SK-N-SH treated with all-trans-retinoic acid at 6 μM for 48 hours (cell line): ENCODE data around the gene TEX29.

Experiments used
- ATAC-seq: fragments of 200-7000 bp; cut with Tn5 transposase; 3 replicates; pipeline ENCODE4 v1.9.1; 2020; ENCODE audit warnings: mild to moderate bottlenecking, moderate library complexity
- ARNTL ChIP-seq: fragments of 450-650 bp; formaldehyde crosslinking; IDR thresholded peaks from 2 replicates; pipeline ENCODE4 v1.5.0; 2020; ENCODE audit warnings: low read depth, mild to moderate bottlenecking, moderate library complexity, borderline replicate concordance
- BACH2 ChIP-seq: fragments of 250-450 bp; sonication (Bioruptor Pico); IDR thresholded peaks from 2 replicates; pipeline ENCODE4 v1.9.0; 2021; ENCODE audit warnings: mild to moderate bottlenecking, borderline replicate concordance
- CREB5 ChIP-seq: fragments of 250-450 bp; sonication (Bioruptor Pico); IDR thresholded peaks from 2 replicates; pipeline ENCODE4 v1.5.1; 2020; ENCODE audit warnings: low read depth, mild to moderate bottlenecking, moderate library complexity
- CSRNP3 ChIP-seq: fragments of 250-450 bp; sonication (Bioruptor Pico); IDR thresholded peaks from 2 replicates; pipeline ENCODE4 v1.5.1; 2021; ENCODE audit warnings: mild to moderate bottlenecking, moderate library complexity
- ESRRG ChIP-seq: fragments of 250-450 bp; sonication (Bioruptor Pico); IDR thresholded peaks from 2 replicates; pipeline ENCODE4 v1.6.1; 2021; ENCODE audit warnings: mild to moderate bottlenecking
- GLIS3 ChIP-seq: fragments of 250-450 bp; sonication (Bioruptor Pico); IDR thresholded peaks from 2 replicates; pipeline ENCODE4 v1.5.0; 2020; ENCODE audit warnings: mild to moderate bottlenecking, moderate library complexity
- ISL1 ChIP-seq: fragments of 250-450 bp; sonication (Bioruptor Pico); IDR thresholded peaks from 2 replicates; pipeline ENCODE4 v2.1.2; 2022; ENCODE audit warnings: mild to moderate bottlenecking, moderate library complexity
- OSR1 ChIP-seq: fragments of 250-450 bp; sonication (Bioruptor Pico); IDR thresholded peaks from 2 replicates; pipeline ENCODE4 v1.8.0; 2022; ENCODE audit warnings: moderate library complexity, mild to moderate bottlenecking, inconsistent platforms
- PPARA ChIP-seq: fragments of 250-450 bp; sonication (Bioruptor Pico); IDR thresholded peaks from 2 replicates; pipeline ENCODE4 v1.5.0; 2020; ENCODE audit warnings: mild to moderate bottlenecking, borderline replicate concordance
- RARB ChIP-seq: fragments of 250-450 bp; sonication (Bioruptor Pico); IDR thresholded peaks from 2 replicates; pipeline ENCODE4 v1.8.0; 2021; ENCODE audit warnings: mild to moderate bottlenecking, moderate library complexity
- SNAI2 ChIP-seq: fragments of 250-450 bp; sonication (Bioruptor Pico); IDR thresholded peaks from 2 replicates; pipeline ENCODE4 v1.5.0; 2020; ENCODE audit warnings: mild to moderate bottlenecking, moderate library complexity
- TCF4 ChIP-seq: fragments of 250-450 bp; sonication (Bioruptor Pico); IDR thresholded peaks from 2 replicates; pipeline ENCODE4 v1.8.0; 2021; ENCODE audit warnings: mild to moderate bottlenecking, moderate library complexity, borderline replicate concordance
- TOX ChIP-seq: fragments of 250-450 bp; sonication (Bioruptor Pico); IDR thresholded peaks from 2 replicates; pipeline ENCODE4 v1.8.0; 2021; ENCODE audit warnings: mild to moderate bottlenecking, moderate library complexity, borderline replicate concordance
- TSHZ2 ChIP-seq: fragments of 250-450 bp; sonication (Bioruptor Pico); IDR thresholded peaks from 2 replicates; pipeline ENCODE4 v1.5.0; 2020; ENCODE audit warnings: mild to moderate bottlenecking, moderate library complexity
- ZC3H10 ChIP-seq: fragments of 250-450 bp; sonication (Bioruptor Pico); IDR thresholded peaks from 2 replicates; pipeline ENCODE4 v1.5.1; 2021; ENCODE audit warnings: mild to moderate bottlenecking, moderate library complexity
- ZFP3 ChIP-seq: fragments of 250-450 bp; sonication (Bioruptor Pico); IDR thresholded peaks from 2 replicates; pipeline ENCODE4 v1.5.0; 2020; ENCODE audit warnings: mild to moderate bottlenecking, moderate library complexity
- ZFP30 ChIP-seq: fragments of 450-650 bp; formaldehyde crosslinking; IDR thresholded peaks from 2 replicates; pipeline ENCODE4 v1.5.0; 2022; ENCODE audit warnings: mild to moderate bottlenecking, moderate library complexity
- ZNF70 ChIP-seq: fragments of 450-650 bp; formaldehyde crosslinking; IDR thresholded peaks from 2 replicates; pipeline ENCODE4 v1.5.0; 2020; ENCODE audit warnings: mild to moderate bottlenecking, moderate library complexity
- ZNF8 ChIP-seq: fragments of 450-650 bp; formaldehyde crosslinking; IDR thresholded peaks from 2 replicates; pipeline ENCODE4 v1.5.0; 2020; ENCODE audit warnings: mild to moderate bottlenecking, moderate library complexity

Gene TEX29

GRCh38 chr13:111359930-111360329, 39.5 kb downstream of the TEX29 start:
- TF ChIP-seq CREB5 (CRISPR knock-in tag) (no peak), TCF4 (CRISPR knock-in tag) (no peak), BACH2 (CRISPR knock-in tag) (no peak), ARNTL (CRISPR knock-in tag) (no peak), TSHZ2 (no peak), ZC3H10 (CRISPR knock-in tag) (no peak), ZFP3 (CRISPR knock-in tag) (no peak)
- no peak for ATAC-seq

- TF ChIP-seq OSR1 (no peak), TCF4 (CRISPR knock-in tag) (no peak), TOX (CRISPR knock-in tag) (no peak), PPARA (CRISPR knock-in tag) (no peak)
- no peak for ATAC-seq
Observed at GRCh38 chr13:111360452-111360851, 40.0 kb downstream of the TEX29 start.

- ATAC-seq, result no peak
- TF ChIP-seq ARNTL (CRISPR knock-in tag) (no peak), OSR1 (no peak), ESRRG (no peak), SNAI2 (CRISPR knock-in tag) (no peak)
Observed at GRCh38 chr13:111361046-111361872, 40.8 kb downstream of the TEX29 start.

- no peak for ATAC-seq
- no peak for TF ChIP-seq ISL1 (CRISPR knock-in tag)
- no peak for TF ChIP-seq ZNF8 (CRISPR knock-in tag)
- no peak for TF ChIP-seq ZFP30
- no peak for TF ChIP-seq ZFP3 (CRISPR knock-in tag)
- no peak for TF ChIP-seq TSHZ2
- TF ChIP-seq GLIS3, result no peak
- TF ChIP-seq SNAI2 (CRISPR knock-in tag), result no peak
- no peak for TF ChIP-seq ZC3H10 (CRISPR knock-in tag)
- no peak for TF ChIP-seq RARB (CRISPR knock-in tag)
- no peak for TF ChIP-seq OSR1
- TF ChIP-seq ZNF70 (CRISPR knock-in tag), result no peak
- no peak for TF ChIP-seq CSRNP3 (CRISPR knock-in tag)
Observed at GRCh38 chr13:111361873-111362648, 41.6 kb downstream of the TEX29 start.
